HG02759 (cell line): Measurements from ENCODE around the gene ERO1B.
A peak's percentile ranks its signal among the peaks of the same experiment; 100 is the strongest.
"Not testable (repeated sequence)": the region's sequence is repeated elsewhere in the genome, so short reads cannot be mapped to it uniquely, and the experiment has no call there.

Experiments used
- ATAC-seq: cut with Tn5 transposase; IDR thresholded peaks from one replicate; pipeline ENCODE4 v1.9.1; 2021; ENCODE audit warnings: mild to moderate bottlenecking, moderate library complexity; ENCODE audit not compliant: unreplicated experiment

The ERO1B gene, protein sequence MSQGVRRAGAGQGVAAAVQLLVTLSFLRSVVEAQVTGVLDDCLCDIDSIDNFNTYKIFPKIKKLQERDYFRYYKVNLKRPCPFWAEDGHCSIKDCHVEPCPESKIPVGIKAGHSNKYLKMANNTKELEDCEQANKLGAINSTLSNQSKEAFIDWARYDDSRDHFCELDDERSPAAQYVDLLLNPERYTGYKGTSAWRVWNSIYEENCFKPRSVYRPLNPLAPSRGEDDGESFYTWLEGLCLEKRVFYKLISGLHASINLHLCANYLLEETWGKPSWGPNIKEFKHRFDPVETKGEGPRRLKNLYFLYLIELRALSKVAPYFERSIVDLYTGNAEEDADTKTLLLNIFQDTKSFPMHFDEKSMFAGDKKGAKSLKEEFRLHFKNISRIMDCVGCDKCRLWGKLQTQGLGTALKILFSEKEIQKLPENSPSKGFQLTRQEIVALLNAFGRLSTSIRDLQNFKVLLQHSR

DNA sequence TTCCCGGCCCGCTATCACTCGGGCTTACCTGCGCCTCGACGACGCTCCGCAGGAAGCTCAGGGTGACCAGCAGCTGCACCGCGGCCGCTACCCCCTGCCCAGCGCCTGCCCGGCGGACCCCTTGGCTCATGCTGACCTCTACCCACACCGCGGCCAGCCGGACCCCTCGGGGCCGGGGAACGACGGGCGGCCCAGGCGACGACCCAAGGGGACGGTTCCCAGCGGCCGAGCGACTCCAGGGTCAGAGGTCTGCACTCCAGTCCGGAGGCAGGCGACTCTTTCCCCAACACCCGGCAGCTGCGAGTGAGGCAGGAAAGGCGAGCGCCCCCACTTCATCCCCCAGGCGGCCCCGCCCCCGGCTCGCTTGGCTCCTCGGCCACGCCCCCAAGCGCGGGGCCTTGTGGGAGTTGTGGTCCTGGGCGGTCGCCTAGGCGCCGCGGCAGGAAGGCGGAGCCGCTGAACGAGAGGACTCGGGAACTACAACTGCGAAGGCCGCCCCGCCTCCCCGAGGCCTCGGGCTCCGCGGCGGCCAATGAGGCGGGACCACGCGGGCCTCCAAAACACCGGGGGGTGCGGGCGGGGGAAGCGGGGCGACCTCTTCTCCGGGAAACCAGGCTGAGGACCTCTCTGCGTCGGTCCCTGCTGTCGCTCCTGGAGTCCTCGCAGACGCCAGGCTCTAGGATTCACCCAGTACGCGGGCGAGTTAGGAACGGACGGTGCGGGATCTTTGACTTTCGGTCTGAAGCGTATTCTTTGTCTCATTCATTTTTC is at the start of gene ERO1B:
ERO1B (minus strand) TSS at position 305 of the 771 bp plus-strand sequence; CDS start at position 130, 175 bp downstream.
- peak; percentile 84 for ATAC-seq

DNA sequence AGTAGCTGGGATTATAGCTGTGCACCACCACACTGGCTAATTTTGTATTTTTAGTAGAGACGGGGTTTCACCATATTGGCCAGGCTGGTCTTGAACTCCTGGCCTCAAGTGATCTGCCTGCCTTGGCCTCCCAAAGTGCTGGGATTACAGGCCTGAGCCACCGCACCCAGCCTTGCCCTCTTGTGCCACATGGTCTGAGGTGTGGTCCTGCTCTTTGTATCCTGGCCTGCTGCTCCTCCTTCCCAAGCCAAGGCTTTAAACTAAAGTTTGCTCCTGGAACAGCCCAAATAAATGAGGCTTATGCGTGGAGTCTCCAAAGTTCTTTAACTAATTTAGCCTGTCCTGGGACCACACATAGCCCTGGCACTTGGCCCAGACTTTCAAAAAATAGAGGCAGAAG is 49.7 kb upstream of the ERO1B start:
- ATAC-seq = not testable (repeated sequence)

DNA sequence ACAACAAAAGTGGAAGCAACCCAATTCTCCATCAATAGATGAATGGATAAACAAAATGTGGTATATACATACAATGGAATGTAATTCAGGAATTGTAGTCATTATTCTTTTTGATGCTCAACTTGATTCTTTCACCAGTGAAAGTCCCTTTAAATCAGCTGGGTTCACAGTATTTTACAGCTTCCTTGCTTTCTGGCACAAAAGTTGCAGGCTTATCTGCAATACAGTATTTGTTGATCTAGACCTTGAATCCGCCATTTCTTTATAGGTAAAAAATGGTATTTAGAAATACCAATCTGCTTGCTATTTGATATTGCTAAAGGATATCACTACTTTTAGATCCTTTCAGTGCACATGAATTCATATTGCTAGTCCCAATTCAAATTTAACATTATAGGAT is 44.7 kb upstream of the ERO1B start:
- no peak for ATAC-seq

- no peak for ATAC-seq
These were observed 43.8 kb upstream of the ERO1B start for GRCh38 chr1:236325567-236325966.

GRCh38 chr1:236323819-236324411 is 42.2 kb upstream of the ERO1B start:
- ATAC-seq = no peak

GRCh38 chr1:236322566-236323409 is 41.0 kb upstream of the ERO1B start:
- ATAC-seq = no peak

- no peak for ATAC-seq
These were observed 39.3 kb upstream of the ERO1B start for GRCh38 chr1:236321101-236321500.

DNA sequence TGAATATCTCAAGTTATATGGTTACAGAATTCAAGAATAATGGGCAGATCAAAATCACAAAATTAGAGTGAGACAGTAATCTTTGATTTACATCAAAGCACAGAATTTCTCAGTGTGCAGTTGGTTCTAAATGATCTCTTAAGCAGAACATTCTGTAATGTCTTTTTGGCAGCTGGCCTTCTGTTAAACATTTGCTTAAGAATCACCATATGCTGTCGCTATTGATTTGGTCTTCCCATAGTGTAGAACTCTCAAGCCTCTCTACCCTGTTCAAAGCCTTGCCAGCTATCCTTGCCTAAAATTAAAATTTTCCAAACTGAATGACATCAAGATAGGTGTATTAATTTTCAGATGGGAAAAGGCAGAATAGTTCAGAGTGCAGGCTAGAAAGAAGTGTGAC is 38.9 kb upstream of the ERO1B start:
- no peak for ATAC-seq

DNA sequence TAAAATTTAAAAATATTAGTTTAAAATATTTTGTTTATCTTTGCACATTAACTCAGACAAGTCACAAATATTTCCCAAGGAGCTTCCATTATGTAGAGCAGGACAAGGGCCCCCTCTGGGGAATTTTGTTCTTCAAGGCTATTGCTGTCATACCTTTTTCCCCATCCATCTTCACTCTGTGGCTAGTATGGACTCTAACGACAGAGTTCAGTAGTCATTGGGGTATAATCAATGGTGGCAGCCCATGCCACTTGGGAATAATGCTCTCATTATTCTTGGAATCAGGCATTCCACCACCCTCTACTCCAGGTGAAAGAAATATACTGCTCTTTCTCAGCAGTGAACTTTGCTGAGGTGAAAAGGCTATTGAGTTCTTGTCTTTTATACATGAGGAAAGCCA is 38.5 kb upstream of the ERO1B start:
- ATAC-seq = no peak

DNA sequence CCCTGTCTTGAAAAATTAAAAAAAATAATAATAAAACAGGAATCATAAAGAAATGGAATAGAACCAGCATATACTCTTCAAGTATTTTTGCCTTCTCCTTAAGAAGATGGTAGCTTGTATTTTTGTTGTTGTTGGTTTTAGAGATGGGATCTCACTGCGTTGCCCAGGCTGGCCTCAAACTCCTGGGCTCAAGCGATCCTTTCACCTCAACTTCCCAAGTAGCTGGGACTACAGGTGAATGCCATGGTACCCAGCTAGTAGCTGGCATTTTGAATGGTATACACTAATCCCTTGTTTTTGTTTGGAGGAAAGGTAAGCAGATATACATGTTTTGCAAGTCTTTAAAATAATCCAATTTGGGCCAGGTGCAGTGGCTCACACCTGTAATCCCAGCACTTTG is 34.7 kb upstream of the ERO1B start:
- ATAC-seq = no peak

- ATAC-seq = no peak
These were observed 33.8 kb upstream of the ERO1B start for GRCh38 chr1:236315518-236315917.

- no peak for ATAC-seq
These were observed 33.3 kb upstream of the ERO1B start for GRCh38 chr1:236315092-236315491.

GRCh38 chr1:236314050-236314449 is 32.3 kb upstream of the ERO1B start:
- ATAC-seq = not testable (repeated sequence)

GRCh38 chr1:236313427-236313826 is 31.7 kb upstream of the ERO1B start:
- no peak for ATAC-seq

DNA sequence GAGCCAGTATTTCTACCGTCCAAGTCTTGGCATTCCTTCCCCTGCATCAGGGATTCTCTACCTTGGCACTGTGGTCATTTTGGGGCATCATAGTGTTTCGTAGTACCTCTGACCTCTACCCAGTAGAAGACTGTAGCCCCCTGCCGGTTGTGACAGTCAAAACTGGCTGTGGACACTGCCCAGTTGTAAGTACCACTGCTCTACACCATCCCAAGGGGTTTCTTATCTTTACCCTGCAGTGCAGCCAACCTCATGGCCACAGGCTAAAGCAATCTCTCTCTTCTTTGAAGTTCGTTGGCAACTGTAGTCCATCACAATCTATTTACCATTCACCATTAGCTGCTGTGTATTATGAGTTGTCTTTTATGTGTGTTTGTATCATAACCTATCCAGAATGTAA is 29.3 kb upstream of the ERO1B start:
- ATAC-seq = no peak

DNA sequence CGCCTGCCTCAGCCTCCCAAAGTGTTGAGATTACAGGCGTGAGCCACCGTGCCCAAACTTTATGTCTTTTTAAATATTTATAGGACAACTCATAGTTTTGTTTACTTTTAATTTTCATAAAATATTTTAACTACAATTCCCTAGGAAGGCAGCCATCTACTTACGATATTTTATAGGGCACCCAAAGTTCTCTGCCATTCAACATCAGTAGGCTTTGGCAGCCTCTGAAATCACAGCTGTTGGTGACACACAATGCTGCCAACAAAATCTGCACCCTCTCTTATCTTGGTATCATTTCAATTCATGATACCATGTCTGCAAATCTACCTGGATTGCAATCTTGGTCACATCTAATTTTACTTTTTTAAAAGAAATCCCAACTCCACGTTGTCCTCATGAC is 27.1 kb upstream of the ERO1B start:
- ATAC-seq = no peak

GRCh38 chr1:236307435-236307834 is 25.7 kb upstream of the ERO1B start:
- ATAC-seq = no peak

GRCh38 chr1:236304682-236305081 is 22.9 kb upstream of the ERO1B start:
- no peak for ATAC-seq

- peak; percentile 72 for ATAC-seq
These were observed 21.9 kb upstream of the ERO1B start for GRCh38 chr1:236303675-236304074.

- ATAC-seq = no peak
These were observed 21.2 kb upstream of the ERO1B start for GRCh38 chr1:236302941-236303340.

- no peak for ATAC-seq
These were observed 20.2 kb upstream of the ERO1B start for GRCh38 chr1:236301958-236302335.
